ENCODE data around the gene UBE2H.
A peak's percentile ranks its signal among the peaks of the same experiment; 100 is the strongest.
"Not testable (repeated sequence)": the region's sequence is repeated elsewhere in the genome, so short reads cannot be mapped to it uniquely, and the experiment has no call there.

UBE2H gene

GRCh38 chr7:129866251-129866650 lies 86.5 kb downstream of the UBE2H start:
- no peak for DNase-seq

GRCh38 chr7:129865925-129866201 lies 86.9 kb downstream of the UBE2H start:
- DNase-seq: peak; percentile 6

- DNase-seq: peak; percentile 6
Measured at GRCh38 chr7:129865093-129865924, 87.5 kb downstream of the UBE2H start.

- DNase-seq: not testable (repeated sequence)
Measured at GRCh38 chr7:129864676-129865075, 88.1 kb downstream of the UBE2H start.

- no peak for DNase-seq
Measured at GRCh38 chr7:129864042-129864441, 88.7 kb downstream of the UBE2H start.

GRCh38 chr7:129862682-129863081 lies 90.1 kb downstream of the UBE2H start:
- peak; percentile 3 for DNase-seq

GRCh38 chr7:129860784-129861183 lies 92.0 kb downstream of the UBE2H start:
- DNase-seq: not testable (repeated sequence)

- DNase-seq: no peak
Measured at GRCh38 chr7:129859183-129859582, 93.6 kb downstream of the UBE2H start.

- DNase-seq: no peak
Measured at GRCh38 chr7:129858490-129858889, 94.3 kb downstream of the UBE2H start.

- DNase-seq: no peak
Measured at GRCh38 chr7:129857313-129857712, 95.4 kb downstream of the UBE2H start.

GRCh38 chr7:129855935-129856717 lies 96.6 kb downstream of the UBE2H start:
- DNase-seq: no peak

GRCh38 chr7:129855234-129855673 lies 97.5 kb downstream of the UBE2H start:
- DNase-seq: no peak

GRCh38 chr7:129854401-129854800 lies 98.4 kb downstream of the UBE2H start:
- no peak for DNase-seq

- no peak for DNase-seq
Measured at GRCh38 chr7:129853661-129854268, 99.0 kb downstream of the UBE2H start.

- no peak for DNase-seq
Measured at GRCh38 chr7:129851809-129852208, 101.0 kb downstream of the UBE2H start.

- DNase-seq: no peak
Measured at GRCh38 chr7:129851174-129851573, 101.6 kb downstream of the UBE2H start.

GRCh38 chr7:129848436-129848835 lies 104.3 kb downstream of the UBE2H start:
- DNase-seq: no peak

GRCh38 chr7:129845972-129846327 lies 106.8 kb downstream of the UBE2H start:
- no peak for DNase-seq

GRCh38 chr7:129845178-129845971 lies 107.4 kb downstream of the UBE2H start:
- no peak for DNase-seq

GRCh38 chr7:129843978-129844840 lies 108.6 kb downstream of the UBE2H start:
- no peak for DNase-seq

GRCh38 chr7:129843365-129843898 lies 109.3 kb downstream of the UBE2H start:
- no peak for DNase-seq

GRCh38 chr7:129841465-129841864 lies 111.3 kb downstream of the UBE2H start:
- DNase-seq: no peak

All from retina (tissue), 1 donor.